CMK (cell line): ENCODE data around the gene SNAI3.

ENCODE experiments used
- DNase-seq: peaks from one replicate; pipeline ENCODE4 v3.0.0-alpha.2; 2010; ENCODE audit warnings: low read depth

Gene SNAI3

DNA sequence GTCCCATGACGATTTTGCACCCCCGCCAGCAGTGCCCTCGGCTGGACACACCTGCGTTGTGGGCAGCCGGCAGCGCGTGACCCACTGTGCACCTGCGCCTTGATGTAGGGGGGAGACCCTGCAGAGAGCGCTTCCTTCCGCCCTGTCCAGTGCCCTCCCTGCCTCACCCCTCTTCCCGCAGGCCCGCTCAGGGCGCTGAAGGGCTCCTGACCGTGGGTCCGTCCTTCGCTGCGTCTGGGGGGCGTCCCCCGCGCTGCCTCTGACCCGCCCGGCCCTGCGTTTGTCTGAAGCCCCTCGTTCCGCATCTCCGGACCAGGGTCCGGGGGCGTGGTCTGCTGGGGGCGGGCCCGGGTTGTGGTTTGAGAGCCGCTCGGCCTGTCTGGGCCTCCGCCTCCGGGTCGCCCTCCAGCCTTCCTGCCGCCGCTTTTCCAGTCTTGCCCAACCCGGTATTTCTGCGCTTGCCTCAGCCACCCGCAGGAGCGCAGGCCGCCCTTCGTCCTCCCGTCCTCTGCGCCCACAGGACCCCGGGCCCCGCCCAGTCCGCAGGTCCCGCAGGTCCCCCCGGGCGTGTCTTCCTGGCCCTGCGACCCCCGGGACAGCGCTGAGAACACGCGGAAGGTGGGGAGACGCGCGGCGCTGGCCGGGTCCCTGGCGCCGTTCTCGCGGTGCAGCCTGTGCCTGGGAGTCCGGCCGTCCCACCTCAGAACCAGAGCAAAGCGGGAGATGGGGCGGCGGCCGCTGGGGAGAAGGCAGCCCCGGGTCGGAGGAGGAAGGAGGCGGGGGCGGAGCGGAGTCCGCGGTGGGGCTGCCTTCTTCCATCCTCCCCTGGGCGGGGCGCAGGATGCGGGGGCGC, 51.9 kb downstream of the SNAI3 start:
- no peak for DNase-seq

DNA sequence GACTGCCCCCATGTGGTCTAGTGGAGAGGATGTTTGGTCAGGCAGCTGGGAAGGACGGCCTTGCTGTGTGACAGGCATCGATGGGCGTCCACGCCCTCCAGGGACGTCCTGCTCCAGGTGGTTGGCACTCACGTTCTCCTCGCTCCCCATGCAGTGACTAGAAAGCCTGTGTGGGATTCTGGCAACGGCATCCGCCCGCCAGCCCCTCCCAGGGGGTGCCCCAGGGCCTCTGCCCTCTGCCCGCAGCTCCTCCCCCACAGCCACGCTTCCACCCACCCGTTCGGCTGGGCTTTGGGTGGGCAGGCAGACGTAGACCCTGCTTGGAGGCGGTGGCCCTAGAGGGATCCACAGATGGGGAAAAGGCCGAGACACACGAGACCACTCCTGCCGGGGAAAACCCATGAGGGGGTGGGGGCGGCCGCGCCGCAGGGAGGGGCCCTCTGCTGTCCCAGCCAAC, 52.6 kb downstream of the SNAI3 start:
- no peak for DNase-seq

DNA sequence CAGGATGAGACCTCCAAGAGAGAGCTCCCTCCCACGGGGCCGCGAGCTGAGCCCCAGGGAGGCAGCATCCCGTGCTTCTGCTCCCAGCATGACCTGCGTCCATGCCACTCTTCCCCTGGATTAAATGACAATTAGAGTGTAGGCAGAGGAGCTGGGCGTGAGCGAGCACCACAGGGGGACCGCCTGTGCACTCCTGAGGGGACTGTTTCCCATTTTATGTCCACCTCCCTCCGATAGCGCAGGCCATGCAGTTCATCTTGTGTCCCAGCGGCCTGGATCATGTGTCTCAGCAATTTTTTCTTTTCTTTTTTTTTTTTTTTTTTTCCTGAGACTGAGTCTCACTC, 53.7 kb downstream of the SNAI3 start:
- DNase-seq = no peak

DNA sequence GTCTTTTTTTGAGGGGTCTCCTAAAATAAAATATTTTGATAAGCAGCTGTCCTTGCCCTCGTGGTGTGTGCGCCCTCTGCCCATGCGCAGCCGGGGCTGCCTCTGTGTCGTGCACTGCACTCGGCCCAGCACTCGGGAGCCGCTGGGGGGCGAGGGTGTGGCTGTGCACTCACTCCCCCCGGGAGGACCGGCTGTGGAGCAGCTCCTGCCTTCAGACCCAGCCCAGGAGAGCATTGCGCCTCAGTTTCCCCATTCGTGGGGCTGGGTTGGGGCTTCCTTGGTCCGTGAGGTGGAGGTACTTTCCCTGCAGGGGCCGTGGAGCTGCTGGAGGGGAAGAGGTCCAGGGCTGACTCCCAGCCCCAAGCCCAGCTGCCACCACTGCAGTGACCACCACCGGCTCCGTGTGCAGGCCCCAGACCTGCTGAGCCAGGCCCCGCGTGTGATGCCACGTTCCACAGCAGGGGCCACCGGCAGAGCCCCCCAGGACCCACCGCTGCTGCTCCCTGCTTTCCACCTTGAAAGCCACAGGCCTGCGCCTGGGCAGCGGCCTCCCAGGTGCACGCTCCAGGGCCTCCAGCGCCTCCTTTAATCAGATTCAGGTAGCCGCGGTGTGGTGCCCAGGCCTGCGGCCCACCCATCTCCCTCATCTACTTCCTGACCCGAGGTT, 54.3 kb downstream of the SNAI3 start:
- no peak for DNase-seq

DNA sequence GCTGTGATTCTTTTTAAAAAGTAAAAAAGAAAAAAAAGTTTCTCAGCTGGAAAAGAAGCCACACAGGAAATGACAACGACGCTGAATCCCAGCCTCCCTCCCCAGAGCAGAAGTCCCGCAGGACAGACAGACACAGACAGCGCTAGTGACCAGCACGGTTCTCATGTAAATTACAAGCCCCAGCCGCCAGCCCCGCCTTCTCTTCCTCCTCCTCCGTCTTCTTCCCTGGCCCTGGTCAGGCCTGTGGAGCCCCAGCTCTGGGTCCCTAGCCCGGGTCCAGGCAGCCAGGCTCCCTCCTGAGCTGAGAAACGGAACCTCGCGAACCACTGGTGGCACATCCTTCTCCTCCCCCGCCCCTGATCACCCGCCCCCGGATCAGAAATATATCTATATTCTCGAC, 54.9 kb downstream of the SNAI3 start:
- no peak for DNase-seq

DNA sequence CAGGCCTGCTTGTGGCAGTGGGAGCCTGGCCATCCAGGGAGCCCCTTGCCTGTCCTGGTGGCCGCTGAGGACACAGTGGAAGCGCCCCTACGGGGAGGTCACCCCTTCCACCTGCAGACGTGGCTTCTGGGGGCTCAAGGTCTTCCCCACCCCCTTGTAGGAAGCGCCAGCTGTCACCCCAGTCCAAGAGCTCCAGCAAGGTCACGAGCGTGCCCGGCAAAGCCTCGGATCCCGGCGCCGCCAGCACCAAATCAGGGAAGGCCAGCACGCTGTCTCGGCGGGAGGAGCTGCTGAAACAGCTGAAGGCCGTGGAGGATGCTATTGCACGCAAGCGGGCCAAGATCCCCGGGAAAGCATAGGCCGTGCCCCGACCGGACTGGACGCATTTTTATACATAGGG, 55.4 kb downstream of the SNAI3 start:
- no peak for DNase-seq

DNA sequence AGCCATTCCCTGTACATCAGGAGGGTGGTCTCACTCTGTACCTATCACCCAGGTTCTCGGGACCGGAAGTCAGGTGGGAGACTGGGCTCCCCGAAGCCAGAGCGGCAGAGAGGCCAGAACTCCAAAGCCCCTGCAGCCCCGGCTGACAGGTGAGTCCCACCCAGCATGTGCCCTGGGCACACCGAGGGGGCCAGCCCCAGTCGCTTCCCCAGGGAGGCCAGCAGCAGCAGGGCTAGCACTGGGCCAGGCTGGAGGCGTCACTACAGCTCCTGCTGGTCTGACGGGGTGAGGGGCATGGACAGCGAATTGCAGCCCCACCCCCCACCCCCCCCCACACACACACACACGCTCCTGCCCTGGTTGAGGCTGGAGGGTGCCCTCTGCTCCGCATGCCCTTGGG, 55.9 kb downstream of the SNAI3 start:
- DNase-seq = no peak

DNA sequence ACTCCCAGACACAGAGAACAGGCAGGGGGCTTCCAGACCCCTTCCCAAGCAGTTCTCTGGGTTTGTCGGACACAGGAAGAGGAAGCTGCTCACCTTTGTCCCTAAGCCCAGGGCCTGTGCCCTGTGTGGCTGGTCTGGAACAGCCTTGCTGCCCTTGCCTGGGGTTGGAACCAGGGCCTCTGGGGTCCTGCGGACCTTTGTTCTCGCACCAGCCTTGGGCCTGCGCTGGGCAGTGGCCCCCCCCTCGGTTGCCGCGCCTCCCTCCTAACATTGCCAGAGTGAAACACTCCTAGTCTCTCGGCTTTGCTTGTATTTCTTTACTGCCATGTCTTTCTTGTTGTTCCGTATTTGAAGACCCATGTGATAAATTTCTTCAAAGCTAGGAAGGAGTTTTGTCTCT, 56.5 kb downstream of the SNAI3 start:
- no peak for DNase-seq

DNA sequence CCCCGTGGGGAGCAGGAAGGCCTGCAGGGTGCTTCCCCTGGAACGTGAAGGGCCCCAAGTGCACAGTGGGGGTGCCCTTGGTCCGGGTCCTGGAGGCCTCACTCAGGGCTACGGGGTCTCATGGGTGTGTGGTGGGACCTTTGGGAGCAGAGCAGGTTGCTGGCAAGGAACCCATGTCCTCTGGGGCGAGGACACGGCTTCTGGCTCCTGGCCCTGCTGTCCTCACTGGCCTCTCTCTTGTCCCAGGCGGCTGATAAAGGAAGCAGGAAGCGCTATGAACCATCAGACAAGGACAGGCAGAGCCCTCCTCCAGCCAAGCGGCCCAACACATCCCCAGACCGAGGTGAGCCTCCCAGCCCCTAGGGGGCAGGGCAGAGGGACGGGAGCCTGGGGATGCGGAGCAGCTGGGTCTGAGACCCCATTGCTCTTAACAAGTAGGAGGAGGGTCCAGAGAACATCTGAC, 57.8 kb downstream of the SNAI3 start:
- DNase-seq = peak; percentile 78
